PC-9 (cell line): ENCODE measurements around the gene HK2. TPM values are rescaled to one million over a fixed set of nuclear protein-coding genes. Genes with fewer than 3 reads are reported as not detected.
"Not testable (repeated sequence)": the region's sequence is repeated elsewhere in the genome, so short reads cannot be mapped to it uniquely, and the experiment has no call there.

Experiments
- BruUV-seq: library from RNA; stranded (reverse); fragments of 400-500 nt; replicated peaks from 2 replicates; lab custom pipeline; 2021; lab: Mats Ljungman, UMichigan
- CTCF ChIA-PET: fragments of 300-600 bp; sonication (Branson Sonifier 250); formaldehyde crosslinking; loops from one replicate; lab custom pipeline; 2022; ENCODE audit warnings: antibody characterized with exemption; lab: Charles Lee
- POLR2A ChIA-PET: fragments of 300-600 bp; sonication (Branson Sonifier 250); formaldehyde crosslinking; loops from one replicate; lab custom pipeline; 2022; ENCODE audit warnings: antibody characterized with exemption; ENCODE audit not compliant: unreplicated experiment; lab: Charles Lee
- DNase-seq, 2 experiments: peaks; one replicate each; pipeline versions ENCODE4 v3.0.0 to v3.0.0-alpha.2; 2015 to 2022; ENCODE audit warnings: mixed read lengths in 1 of 2
- H2AFZ ChIP-seq: fragments of 200-600 bp; sonication (generic); 2 replicates; pipeline ENCODE4 v1.8.1; 2017; ENCODE audit warnings: antibody characterized with exemption
- H3F3A ChIP-seq: fragments of 200-600 bp; sonication (generic); 2 replicates; pipeline ENCODE4 v1.8.1; 2017; ENCODE audit warnings: antibody characterized with exemption, mild to moderate bottlenecking, low read depth; ENCODE audit not compliant: insufficient read depth
- H3K27ac ChIP-seq: fragments of 200-600 bp; sonication (generic); 2 replicates; pipeline ENCODE4 v1.6.1; 2016; ENCODE audit warnings: mixed run types
- H3K27me3 ChIP-seq: fragments of 200-600 bp; sonication (generic); 2 replicates; pipeline ENCODE4 v1.6.1; 2016; ENCODE audit warnings: low read depth, mixed run types; ENCODE audit not compliant: insufficient read depth
- H3K36me3 ChIP-seq: fragments of 200-600 bp; sonication (generic); 2 replicates; pipeline ENCODE4 v1.6.1; 2016; ENCODE audit warnings: low read depth, mixed run types
- H3K4me1 ChIP-seq: fragments of 200-600 bp; sonication (generic); replicated peaks from 2 replicates; pipeline ENCODE4 v1.6.1; 2016; ENCODE audit warnings: mixed run types; ENCODE audit not compliant: insufficient read depth
- H3K4me2 ChIP-seq: fragments of 200-600 bp; sonication (generic); 2 replicates; pipeline ENCODE4 v1.6.1; 2017; ENCODE audit warnings: mixed run types
- H3K4me3 ChIP-seq: fragments of 200-600 bp; sonication (generic); 2 replicates; pipeline ENCODE4 v1.6.1; 2016; ENCODE audit warnings: mixed run types
- H3K79me2 ChIP-seq: fragments of 200-600 bp; sonication (generic); 2 replicates; pipeline ENCODE4 v1.6.1; 2017; ENCODE audit warnings: low read depth, mixed run types
- H3K9me2 ChIP-seq: fragments of 200-600 bp; sonication (generic); 2 replicates; pipeline ENCODE4 v1.8.1; 2017; ENCODE audit warnings: mild to moderate bottlenecking; ENCODE audit not compliant: insufficient read depth
- H3K9me3 ChIP-seq: fragments of 200-600 bp; sonication (generic); 2 replicates; pipeline ENCODE4 v1.8.1; 2016; ENCODE audit warnings: low read depth; ENCODE audit not compliant: insufficient read depth
- H4K20me1 ChIP-seq: fragments of 200-600 bp; sonication (generic); 2 replicates; pipeline ENCODE4 v1.8.1; 2017; ENCODE audit not compliant: insufficient read depth
- EZH2 ChIP-seq: fragments of 200-600 bp; sonication (generic); IDR thresholded peaks from 2 replicates; pipeline ENCODE4 v1.8.0; 2017; ENCODE audit warnings: antibody characterized with exemption, low read depth
- intact Hi-C: fragments of 100-400 bp; cut with micrococcal nuclease; formaldehyde crosslinking; loops from one replicate; pipeline ENCODE4 v1.10.0; 2022; ENCODE audit not compliant: unreplicated experiment
- total RNA-seq: library from RNA; stranded (reverse); gene quantifications from 2 replicates; pipeline ENCODE4 v1.2.3, GENCODE V29; 2021
- TF ChIP-seq, protein P1 (sequence below): fragments of 200-600 bp; sonication (generic); conservative IDR thresholded peaks from 2 replicates; pipeline ENCODE4 v1.6.1; 2017; ENCODE audit warnings: mixed run types, antibody characterized with exemption, mild to moderate bottlenecking, moderate library complexity

Gene HK2
- total RNA-seq, 1 experiment from 2014 or later = 7.8 TPM

DNA sequence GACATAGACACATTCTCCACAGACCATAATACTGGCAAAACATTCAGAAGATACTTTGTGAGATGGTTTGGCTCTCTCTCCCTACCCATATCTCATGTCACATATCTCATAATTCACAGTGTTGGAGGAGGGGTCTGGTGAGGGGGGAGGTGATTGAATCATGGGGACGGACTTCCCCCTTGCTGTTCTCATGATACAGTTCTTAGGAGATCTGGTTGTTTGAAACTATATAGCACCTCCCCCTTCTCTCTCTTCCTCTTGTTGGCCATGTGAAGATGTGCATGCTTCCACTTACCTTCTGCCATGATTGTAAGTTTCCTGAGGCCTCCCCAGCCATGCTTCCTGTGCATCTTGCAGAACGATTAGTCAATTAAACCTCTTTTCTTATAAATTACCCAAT is 61.1 kb downstream of the HK2 start:
- TF ChIP-seq, protein P1, sequence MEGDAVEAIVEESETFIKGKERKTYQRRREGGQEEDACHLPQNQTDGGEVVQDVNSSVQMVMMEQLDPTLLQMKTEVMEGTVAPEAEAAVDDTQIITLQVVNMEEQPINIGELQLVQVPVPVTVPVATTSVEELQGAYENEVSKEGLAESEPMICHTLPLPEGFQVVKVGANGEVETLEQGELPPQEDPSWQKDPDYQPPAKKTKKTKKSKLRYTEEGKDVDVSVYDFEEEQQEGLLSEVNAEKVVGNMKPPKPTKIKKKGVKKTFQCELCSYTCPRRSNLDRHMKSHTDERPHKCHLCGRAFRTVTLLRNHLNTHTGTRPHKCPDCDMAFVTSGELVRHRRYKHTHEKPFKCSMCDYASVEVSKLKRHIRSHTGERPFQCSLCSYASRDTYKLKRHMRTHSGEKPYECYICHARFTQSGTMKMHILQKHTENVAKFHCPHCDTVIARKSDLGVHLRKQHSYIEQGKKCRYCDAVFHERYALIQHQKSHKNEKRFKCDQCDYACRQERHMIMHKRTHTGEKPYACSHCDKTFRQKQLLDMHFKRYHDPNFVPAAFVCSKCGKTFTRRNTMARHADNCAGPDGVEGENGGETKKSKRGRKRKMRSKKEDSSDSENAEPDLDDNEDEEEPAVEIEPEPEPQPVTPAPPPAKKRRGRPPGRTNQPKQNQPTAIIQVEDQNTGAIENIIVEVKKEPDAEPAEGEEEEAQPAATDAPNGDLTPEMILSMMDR = no peak
- no peak for TF ChIP-seq EZH2
- POLR2A ChIA-PET = no interaction called here
- Histone ChIP-seq H4K20me1 (no peaks in the 10 kb centered on the region), H3F3A (peaks cover 8% of the 10 kb centered on the region; the same call in 1 of the 2 replicates), H3K4me1 (peaks cover 25% of the 10 kb centered on the region), H3K36me3 (peaks cover 11% of the 10 kb centered on the region; the same call in 1 of the 2 replicates), H3K79me2 (no peaks in the 10 kb centered on the region), H3K27ac (no peak overlapping the region), H3K27me3 (no peaks in the 10 kb centered on the region), H3K4me3 (no peak overlapping the region), H3K9me2 (no peaks in the 10 kb centered on the region), H2AFZ (no peak overlapping the region), H3K4me2 (no peak overlapping the region), H3K9me3 (peaks cover 12% of the 10 kb centered on the region; the same call in 1 of the 2 replicates)
- CTCF ChIA-PET = no interaction called here
- BruUV-seq = no TSS peak
- DNase-seq = no peak
- intact Hi-C loops = no loop called here

DNA sequence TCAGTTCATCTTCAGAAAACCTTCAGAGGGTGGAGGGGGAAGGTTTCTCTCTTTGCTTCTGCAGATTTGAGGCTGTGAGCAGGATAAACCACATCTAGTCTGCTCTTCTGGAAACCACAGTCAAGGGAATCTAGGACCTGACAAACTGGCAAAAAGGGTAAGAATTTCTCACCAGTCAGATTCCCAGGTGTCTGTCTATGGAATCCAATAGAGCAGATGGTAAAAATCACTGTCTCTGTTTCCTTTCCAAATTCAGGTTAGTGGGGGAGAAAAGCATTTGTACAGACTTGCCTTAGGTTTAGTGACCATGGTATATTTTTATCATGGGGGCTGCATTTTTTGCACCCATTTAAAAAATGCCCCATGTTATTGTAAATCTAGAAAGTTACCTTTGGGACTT is 62.3 kb downstream of the HK2 start:
- H4K20me1 ChIP-seq = no peaks in the 10 kb centered on the region
- POLR2A ChIA-PET = no interaction called here
- CTCF ChIA-PET = no interaction called here

DNA sequence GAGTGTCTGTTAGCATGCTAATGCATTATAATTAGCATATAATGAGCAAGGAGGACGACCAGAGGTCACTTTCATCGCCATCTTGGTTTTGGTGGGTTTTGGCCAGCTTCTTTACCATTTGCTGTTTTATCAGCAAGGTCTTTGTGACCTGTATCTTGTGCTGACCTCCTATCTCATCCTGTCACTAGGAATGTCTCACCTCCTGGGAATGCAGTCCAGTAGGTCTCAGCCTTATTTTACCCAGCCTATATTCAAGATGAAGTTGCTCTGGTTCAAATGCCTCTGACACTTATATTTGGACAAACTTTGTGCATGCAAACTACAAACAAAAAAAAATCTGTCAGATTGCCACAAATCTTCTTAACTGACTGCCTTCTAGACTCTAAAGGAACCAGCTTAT is 66.3 kb downstream of the HK2 start:
- H4K20me1 ChIP-seq, H3K36me3 ChIP-seq, H3F3A ChIP-seq, H3K4me3 ChIP-seq, H2AFZ ChIP-seq, BruUV-seq, H3K9me2 ChIP-seq, POLR2A ChIA-PET, H3K9me3 ChIP-seq, CTCF ChIA-PET, H3K27me3 ChIP-seq, H3K27ac ChIP-seq, intact Hi-C loops, H3K79me2 ChIP-seq, H3K4me1 ChIP-seq: not testable (repeated sequence)
- peak in 1 of 2 experiments; percentile 51 for DNase-seq
- peak overlapping the region; percentile 21; the same call in 1 of the 2 replicates for H3K4me2 ChIP-seq

More for the DNA sequence above, 62.3 kb downstream of the HK2 start:
- Histone ChIP-seq H3K4me2 (no peak overlapping the region), H3K27ac (no peak overlapping the region), H3K9me3 (peaks cover 12% of the 10 kb centered on the region; the same call in 1 of the 2 replicates), H3K27me3 (no peaks in the 10 kb centered on the region), H3K4me1 (peaks cover 33% of the 10 kb centered on the region), H3K36me3 (peaks cover 8% of the 10 kb centered on the region; the same call in 1 of the 2 replicates), H3K4me3 (no peak overlapping the region), H3K79me2 (no peaks in the 10 kb centered on the region), H3F3A (peaks cover 8% of the 10 kb centered on the region; the same call in 1 of the 2 replicates), H3K9me2 (no peaks in the 10 kb centered on the region), H2AFZ (no peak overlapping the region)
- no TSS peak for BruUV-seq
- TF ChIP-seq EZH2 = no peak
- TF ChIP-seq, protein P1 = no peak
- intact Hi-C loops = no loop called here
- DNase-seq = no peak

DNA sequence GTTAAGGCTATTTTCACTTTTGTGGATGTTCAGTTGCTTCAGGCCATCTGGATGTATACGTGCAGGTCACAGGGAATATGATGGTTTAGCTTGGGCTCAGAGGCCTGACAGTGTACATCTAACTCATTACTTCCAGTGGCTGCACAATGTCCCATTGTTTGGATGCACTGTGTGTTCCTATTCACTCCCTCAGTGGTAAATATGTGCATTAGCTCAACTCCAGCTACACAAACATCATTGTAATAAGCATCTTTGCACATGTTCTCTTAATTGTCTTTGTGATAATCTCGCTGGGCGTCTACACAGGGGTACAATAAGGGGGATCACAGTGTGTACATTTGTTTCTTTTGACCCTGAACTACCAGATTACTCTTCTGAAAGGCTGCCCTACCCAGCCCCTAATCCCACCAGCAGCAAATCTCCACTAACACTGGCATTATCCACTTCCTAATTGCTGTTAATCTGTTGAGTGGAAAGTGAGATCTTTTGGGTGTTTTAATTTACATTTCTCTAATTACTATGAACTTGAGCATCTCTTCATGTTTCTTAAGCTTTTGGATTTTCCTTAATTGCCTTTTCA is 68.4 kb downstream of the HK2 start:
- no peaks in the 10 kb centered on the region for H4K20me1 ChIP-seq
- no peak overlapping the region for H3K4me3 ChIP-seq
- no peak overlapping the region for H3K27ac ChIP-seq
- no TSS peak for BruUV-seq
- H3K79me2 ChIP-seq = no peaks in the 10 kb centered on the region
- peaks cover 11% of the 10 kb centered on the region; the same call in 1 of the 2 replicates for H3K9me3 ChIP-seq
- DNase-seq = no peak
- H3K9me2 ChIP-seq = no peaks in the 10 kb centered on the region
- H3K36me3 ChIP-seq = no peaks in the 10 kb centered on the region
- ChIA-PET CTCF (no interaction called here), POLR2A (no interaction called here)
- H2AFZ ChIP-seq = no peak overlapping the region
- TF ChIP-seq, protein P1 = no peak
- no peak for TF ChIP-seq EZH2
- H3F3A ChIP-seq = no peaks in the 10 kb centered on the region
- no peak overlapping the region for H3K4me2 ChIP-seq
- no peaks in the 10 kb centered on the region for H3K27me3 ChIP-seq
- intact Hi-C loops = no loop called here
- H3K4me1 ChIP-seq = peaks cover 10% of the 10 kb centered on the region
